Stimulated activated CD8-positive, alpha-beta memory T cell treated with anti-CD3 and anti-CD28 coated beads, Interleukin-7, amount 100 ng/mL, for 4 hours (primary cell): ENCODE results near the gene TLR6.
"Not testable (repeated sequence)": the region's sequence is repeated elsewhere in the genome, so short reads cannot be mapped to it uniquely, and the experiment has no call there.

Experiments
- DNase-seq, 2 donors: peaks; one replicate each; pipeline ENCODE4 v3.0.0-alpha.2; 2020; ENCODE audit warnings: low read depth in 2 of 2

Gene TLR6

DNA sequence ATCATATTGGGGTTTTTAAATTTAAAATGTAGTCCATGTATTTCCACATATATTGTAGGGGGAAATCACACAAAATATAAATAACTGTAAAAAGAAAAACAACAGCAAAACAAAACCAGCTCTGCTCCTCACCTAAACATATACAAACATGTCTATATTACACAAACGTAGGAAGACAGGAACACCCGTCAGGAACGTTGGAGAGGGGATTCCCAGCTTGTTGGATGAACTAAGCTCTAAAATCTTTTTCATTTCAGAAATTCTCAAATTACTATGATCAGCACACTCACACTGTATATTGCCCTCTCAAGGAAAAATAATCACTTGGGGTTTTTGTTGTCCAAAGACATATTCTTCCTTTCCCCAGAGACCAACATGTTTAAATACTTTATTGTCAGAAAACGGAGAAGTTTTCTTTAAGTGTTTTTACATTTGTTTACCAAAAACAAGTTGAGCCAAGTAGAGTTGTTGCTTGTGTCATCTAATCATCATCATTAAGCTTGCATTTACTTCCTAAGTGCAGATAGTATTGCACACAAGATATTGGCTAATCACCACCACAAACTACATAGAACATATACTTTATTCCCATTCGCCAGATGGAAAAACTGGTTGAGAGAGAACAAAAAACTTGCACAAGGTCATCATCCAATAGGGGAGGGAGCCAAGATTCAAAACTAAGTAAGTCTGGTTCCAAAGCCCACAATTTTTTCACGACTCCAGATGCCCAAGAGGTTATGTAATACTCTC is 71.4 kb downstream of the TLR6 start:
- no peak for DNase-seq

DNA sequence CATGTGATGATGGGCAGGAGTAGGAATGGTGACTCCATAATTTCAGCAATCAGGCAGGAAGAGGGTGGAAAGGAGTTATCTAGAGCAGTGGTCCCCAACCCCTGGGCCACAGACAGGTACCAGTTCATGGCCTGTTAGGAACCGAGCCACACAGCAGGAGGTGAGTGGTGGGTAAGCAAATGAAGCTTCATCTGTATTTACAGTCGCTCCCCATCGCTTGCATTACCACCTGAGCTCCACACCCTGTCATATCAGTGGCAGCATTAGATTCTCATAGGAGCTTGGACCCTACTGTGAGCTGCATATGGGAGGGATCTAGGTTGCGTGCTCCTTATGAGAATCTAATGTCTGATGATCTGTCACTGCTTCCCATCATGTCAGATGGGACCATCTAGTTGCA is 72.5 kb downstream of the TLR6 start:
- no peak for DNase-seq

DNA sequence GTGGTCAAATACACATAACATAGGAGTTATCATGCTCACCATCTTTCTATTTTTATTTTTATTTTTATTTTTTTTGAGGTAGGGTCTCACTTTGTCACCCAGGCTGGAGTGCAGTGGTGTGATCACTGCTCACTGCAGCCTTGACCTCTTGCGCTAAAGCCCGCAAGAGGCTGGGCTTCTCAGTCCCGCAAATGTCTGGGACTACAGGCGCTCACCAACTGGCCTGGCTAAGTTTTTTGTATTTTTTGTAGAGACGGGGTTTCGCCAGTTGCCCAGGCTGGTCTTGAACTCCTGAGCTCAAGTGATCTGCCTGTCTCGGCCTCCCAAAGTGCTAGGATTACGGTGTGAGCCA is 73.5 kb downstream of the TLR6 start:
- no peak for DNase-seq

DNA sequence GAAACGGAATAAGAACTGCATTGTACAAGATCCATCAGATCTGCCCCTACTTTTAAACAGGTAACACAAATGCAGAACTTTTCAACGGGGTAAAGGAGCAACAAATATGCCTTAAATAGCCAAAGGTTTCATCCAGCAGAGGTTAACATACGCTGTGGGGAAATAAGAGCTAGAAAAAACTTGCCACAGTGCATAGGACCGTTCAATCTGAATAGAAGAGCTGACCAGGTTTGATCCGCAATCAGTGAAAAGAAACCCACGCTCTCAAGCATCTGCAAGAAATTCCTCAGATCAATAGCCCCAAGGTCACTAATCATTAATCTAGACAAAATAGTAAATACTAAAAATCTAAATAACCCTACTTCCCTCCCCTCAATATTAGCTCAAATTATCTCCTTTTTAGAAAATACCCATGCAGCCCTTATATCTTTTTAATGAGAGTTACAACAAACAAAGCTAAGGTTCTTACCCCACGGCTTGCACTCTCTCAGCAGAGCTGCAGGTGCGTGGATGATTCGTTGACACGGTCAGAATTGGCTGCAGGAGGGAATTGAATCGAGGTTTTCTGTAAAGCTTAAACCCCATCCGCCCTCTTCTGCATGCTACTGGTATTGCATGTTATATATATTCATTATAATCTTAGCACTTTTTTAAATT is 74.0 kb downstream of the TLR6 start, which contains the start of gene TLR10:
Gene TLR10, minus strand, starts transcription at position 539 of the 657 bp plus-strand sequence. CDS start 7,400 bp downstream, outside the sequence.
- DNase-seq: no peak

DNA sequence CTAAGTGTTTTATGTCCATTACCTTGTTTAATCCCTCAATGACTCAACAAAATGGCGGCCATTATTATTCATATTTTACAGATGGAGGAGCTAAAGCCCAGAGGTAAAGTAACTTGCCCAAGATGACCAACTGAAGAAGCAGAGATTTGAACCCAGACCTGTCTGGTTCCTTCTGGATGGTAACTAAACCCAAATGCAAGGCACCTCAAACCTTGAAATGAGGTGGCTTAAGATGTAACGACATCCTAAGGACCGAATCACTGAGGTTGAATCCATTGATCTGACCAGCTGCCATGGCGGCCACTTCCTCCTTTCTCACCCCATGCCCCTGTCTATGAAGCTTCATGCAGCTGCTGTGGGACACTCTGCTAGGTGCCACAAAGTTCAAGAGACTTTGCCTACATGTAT is 74.8 kb downstream of the TLR6 start:
- DNase-seq: no peak

DNA sequence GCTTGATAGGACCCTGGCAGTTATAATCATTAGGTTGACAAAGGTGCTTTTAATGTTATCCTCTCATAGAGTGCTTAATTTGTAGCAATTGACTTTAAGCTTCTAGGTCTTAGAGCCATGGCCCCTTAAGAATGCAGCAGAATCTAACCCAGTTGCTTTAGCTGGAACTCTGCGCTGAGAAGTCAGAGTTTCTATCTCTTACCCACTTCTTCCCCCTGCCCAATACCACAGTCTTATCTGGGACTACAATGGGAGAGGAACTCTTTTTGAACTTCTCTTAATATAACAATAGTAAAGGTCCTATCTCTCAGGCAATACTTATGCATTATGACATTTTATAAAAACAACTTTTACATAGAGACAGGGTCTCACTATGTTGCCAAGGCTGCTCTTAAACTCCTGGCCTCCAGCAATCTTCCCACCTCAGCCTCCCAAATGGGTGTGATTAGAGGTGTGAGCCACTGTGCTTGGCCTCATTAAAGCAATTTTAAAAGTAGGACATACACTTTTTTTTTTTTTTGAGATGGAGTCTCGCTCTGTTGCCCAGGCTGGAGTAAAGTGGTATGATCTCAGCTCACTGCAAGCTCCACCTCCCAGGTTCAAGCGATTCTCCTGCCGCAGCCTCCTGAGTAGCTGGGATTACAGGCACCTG is 75.7 kb downstream of the TLR6 start:
- DNase-seq: no peak

DNA sequence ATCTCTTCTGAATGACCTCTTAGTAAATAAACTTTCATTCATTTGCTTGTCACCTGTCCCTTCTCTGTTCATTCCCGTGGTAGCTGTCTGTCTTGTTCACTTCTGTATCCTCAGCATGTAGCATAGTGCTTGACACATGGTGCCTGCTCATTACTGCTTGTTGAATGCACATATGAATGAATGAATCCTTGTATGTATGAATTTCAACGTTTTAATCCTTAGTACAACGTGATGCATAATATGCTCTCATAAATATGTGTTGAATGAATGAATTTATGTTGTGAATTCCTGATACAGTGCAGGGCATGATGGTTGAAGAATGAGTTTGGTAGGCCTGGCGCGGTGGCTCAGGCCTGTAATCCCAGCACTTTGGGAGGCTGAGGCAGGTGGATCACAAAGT is 76.8 kb downstream of the TLR6 start:
- DNase-seq: no peak

DNA sequence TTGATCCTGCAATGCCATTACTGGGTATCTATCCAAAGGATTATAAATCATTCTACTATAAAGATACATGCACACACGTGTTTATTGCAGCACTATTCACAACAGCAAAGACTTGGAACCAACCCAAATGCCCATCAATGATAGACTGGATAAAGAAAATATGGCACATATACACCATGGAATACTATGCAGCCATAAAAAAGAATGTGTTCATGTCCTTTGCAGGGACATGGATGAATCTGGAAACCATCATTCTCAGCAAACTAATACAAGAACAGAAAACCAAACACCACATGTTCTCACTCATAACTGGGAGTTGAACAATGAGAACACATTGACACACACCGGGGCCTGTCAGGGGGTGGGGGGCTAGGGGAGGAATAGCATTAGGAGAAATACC is 78.7 kb downstream of the TLR6 start:
- not testable (repeated sequence) for DNase-seq

DNA sequence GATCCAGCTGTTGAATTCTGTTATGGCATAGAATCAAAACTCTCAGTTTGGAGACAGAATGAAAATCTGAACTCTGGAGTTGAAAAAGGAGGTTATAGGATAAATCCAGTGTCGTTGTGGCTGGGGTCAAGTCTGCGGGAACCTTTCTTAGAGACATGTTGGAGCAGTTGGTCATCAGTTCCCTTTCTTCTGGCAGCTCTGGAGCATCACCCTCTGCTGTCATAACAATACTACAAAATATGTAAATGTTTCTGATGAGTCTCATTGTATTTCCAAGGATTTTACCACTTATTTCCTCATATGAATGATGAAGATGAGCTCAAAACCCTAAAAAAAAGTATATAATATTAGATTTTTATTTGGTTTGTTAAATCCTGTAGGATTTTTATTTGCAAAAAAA is 81.3 kb downstream of the TLR6 start:
- no peak for DNase-seq

DNA sequence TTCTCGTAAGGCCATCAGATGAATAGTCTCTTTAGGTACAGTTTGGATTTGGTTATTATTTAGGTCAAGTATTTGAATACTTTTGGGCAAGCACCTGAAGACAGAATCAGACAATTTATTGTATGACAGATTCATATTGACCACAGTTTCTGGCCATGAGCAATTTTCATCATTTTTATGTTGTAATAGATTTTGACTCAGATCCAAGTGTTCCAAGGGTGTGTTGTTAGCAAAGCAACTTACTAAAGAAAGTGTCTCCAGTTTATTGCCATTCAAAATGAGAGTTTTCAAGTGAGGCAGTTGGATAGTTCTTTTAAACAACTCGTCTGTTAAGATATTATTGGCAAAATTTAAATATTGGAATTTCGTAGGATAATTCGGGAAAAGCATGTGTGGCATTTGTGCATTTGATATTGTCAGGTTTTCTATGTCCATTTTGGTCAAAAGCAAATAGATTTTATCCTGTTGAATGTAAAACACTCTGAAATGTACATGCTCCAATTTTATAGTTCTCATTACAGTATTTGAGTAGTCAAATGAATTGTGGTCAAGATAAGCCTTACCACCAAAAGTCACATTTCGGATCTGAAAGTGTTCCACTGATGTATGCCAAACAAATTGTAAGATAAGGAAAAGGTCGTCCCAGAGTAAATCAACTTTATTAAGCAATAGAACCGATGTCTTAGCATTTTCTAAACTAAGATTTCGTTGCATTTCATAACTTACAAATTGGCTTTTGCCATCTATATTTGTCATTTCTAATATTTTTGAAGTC is 82.2 kb downstream of the TLR6 start:
- DNase-seq: no peak
